ENCODE data around the gene EMB.
"Not testable (repeated sequence)": the region's sequence is repeated elsewhere in the genome, so short reads cannot be mapped to it uniquely, and the experiment has no call there.

DNA sequence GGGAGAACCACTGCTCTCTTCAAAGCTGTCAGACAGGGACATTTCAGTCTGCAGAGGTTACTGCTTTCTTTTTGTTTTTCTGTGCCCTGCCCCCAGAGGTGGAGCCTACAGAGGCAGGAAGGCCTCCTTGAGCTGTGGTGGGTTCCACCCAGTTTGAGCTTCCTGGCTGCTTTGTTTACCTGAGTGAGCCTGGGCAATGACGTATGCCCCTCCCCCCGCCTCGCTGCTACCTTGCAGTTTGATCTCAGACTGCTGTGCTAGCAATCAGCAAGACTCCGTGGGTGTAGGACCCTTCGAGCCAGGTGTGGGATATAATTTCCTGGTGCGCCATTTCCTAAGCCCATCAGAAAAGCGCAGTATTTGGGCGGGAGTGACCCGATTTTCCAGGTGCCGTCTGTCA, 48.4 kb upstream of the EMB start:
- not testable (repeated sequence) for TF ChIP-seq SUZ12 (IDR thresholded peaks at IDR 0.05; ENCODE audit: low read length); TCF12 (IDR thresholded peaks at IDR 0.05; ENCODE audit: low read depth, low read length); CTCF (IDR thresholded peaks at IDR 0.05; ENCODE audit: control extremely low read depth in 1 of 3, insufficient read depth in 1 of 3, low read depth in 1 of 3, low read length in 3 of 3)

Measured in H1 (cell line).